Effector memory CD4-positive, alpha-beta T cell (primary cell): Measurements from ENCODE around the gene CD247.

ENCODE experiments used
- DNase-seq, 3 donors: peaks; one replicate each; pipeline ENCODE4 v3.0.0-alpha.2; 2020
- H3K27ac ChIP-seq: 2 replicates; pipeline ENCODE4 v1.7.0; 2013; ENCODE audit warnings: mild to moderate bottlenecking, low read length, moderate library complexity; ENCODE audit not compliant: insufficient read depth, poor library complexity, severe bottlenecking
- H3K27me3 ChIP-seq: replicated peaks from 2 replicates; pipeline ENCODE4 v1.7.0; 2013; ENCODE audit warnings: mild to moderate bottlenecking, low read length; ENCODE audit not compliant: insufficient read depth, control insufficient read depth, poor library complexity, severe bottlenecking
- H3K36me3 ChIP-seq: 2 replicates; pipeline ENCODE4 v1.7.0; 2013; ENCODE audit warnings: mild to moderate bottlenecking, low read length, moderate library complexity; ENCODE audit not compliant: control insufficient read depth, insufficient read depth
- H3K4me1 ChIP-seq: 2 replicates; pipeline ENCODE4 v1.7.0; 2013; ENCODE audit warnings: low read length, mild to moderate bottlenecking; ENCODE audit not compliant: control insufficient read depth, insufficient read depth, poor library complexity, severe bottlenecking
- H3K4me3 ChIP-seq: 2 replicates; pipeline ENCODE4 v1.7.0; 2013; ENCODE audit warnings: low read length, low read depth, mild to moderate bottlenecking; ENCODE audit not compliant: insufficient read depth, poor library complexity, severe bottlenecking
- H3K9me3 ChIP-seq: 2 replicates; pipeline ENCODE4 v1.7.0; 2013; ENCODE audit warnings: mild to moderate bottlenecking, low read length, moderate library complexity; ENCODE audit not compliant: control insufficient read depth

Gene CD247

DNA sequence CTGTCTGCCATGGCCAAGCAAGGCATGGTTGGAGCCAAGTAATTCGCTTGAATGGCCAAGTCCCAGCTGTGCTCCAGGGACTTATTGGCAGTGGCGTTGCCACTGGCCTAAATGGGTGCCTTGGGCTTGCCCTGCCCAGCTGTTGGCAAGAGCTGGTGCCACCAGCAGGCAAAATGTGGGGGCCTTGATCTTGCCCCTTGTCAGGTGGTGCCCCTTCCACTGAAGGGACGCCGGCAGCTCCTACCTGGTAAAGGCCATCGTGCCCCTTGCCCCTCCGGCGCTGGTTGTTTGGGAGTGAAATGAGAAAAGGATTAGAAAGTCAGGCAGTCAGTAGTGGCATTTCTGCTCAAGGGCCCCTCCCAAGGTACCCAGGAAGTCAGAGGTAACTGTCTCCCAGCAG, 85.5 kb downstream of the CD247 start:
- Histone ChIP-seq H3K9me3 (no peaks in the 10 kb centered on the region), H3K36me3 (peaks cover 74% of the 10 kb centered on the region), H3K27me3 (no peaks in the 10 kb centered on the region), H3K4me1 (peaks cover 14% of the 10 kb centered on the region), H3K27ac (no peak overlapping the region), H3K4me3 (no peak overlapping the region)
- no peak for DNase-seq

DNA sequence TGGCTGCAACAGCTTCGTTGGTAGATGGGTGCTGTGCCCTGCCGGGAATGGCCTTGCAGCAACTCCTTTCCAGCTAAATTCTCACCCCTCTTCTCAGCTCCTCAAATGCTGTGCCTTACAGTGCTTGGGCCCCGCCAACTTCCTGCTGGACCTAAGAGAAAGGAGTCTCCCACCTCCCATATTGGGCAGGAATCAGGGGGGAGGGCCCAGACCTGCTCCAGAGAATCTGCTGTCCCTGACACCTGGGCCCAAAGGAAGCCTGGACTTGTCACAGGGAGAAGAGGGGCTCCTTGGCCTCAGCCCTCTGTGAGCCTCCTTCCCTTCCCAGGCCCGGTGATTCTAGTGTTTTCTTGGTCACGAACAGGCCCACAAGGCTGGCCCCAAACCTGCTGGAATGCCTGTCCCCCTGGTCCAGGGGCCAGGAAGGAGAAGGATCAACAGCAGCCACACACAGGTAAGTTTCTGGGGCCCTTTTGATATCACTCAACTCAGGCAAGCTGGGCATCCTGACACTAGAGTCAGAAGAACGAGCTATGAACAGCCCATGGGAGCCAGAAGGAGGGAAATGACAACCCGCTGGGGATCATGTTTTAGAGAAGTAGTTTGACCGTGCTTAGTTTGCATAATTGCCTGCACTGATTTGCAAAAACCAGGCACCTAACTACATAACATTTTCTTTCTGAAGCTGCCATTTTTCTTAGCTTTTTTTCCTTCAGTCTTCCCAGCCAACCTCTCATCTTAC, 86.2 kb downstream of the CD247 start:
- H3K9me3 ChIP-seq = no peaks in the 10 kb centered on the region
- peaks cover 14% of the 10 kb centered on the region for H3K4me1 ChIP-seq
- H3K27ac ChIP-seq = peak overlapping the region; percentile 16
- peaks cover 67% of the 10 kb centered on the region for H3K36me3 ChIP-seq
- no peak for DNase-seq
- no peaks in the 10 kb centered on the region for H3K27me3 ChIP-seq
- H3K4me3 ChIP-seq = no peak overlapping the region

DNA sequence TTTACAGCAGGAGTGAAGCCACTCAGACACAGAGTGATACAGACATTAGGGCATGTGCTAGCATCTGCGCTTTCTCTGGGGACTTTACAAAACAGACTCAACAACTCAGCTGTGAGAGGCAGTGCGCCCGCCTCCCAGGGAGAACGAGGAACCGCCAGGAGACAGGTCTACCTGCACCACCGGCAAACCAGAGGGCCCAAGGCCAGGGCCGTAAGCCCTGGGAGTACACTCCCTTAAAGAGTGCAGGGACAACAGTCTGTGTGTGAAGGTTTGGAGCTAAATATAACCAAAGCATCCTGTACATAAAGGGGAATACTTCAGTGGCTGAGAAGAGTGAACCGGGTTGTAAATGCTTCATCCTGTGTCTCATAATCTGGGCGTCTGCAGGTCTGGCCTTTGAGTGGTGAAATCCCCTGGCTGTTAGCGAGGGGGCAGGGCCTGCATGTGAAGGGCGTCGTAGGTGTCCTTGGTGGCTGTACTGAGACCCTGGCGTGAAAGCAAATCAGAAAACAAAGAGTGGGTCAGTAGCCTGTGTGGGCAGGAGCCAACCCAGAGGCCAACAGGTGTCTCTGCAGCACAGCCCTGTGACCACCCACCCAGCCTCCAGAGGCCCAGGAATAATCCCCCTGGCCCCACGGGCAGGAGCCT, 86.9 kb downstream of the CD247 start:
- H3K4me1 ChIP-seq = peaks cover 14% of the 10 kb centered on the region
- H3K36me3 ChIP-seq = peaks cover 62% of the 10 kb centered on the region
- H3K27ac ChIP-seq = peak overlapping the region; percentile 16

DNA sequence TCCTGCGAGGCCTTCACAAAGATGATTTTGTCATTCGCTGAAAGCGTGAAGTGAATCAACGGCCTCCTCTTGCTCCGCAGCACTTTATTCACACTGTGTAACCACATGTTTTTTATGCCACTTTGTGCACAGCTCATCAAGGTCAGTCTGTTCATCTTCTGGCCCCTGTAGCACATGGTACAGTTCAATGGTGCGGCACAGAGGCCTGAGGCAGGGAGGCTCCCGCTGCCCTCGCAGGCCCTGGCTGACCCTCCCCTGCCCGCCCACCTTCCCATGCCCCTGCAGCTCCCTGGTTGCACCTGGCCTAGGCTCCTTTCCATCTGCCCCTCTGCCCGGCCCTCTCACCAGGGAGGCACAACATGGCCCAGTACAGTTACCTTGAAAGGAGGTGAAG, 87.5 kb downstream of the CD247 start:
- DNase-seq = no peak
- Histone ChIP-seq H3K27ac (no peak overlapping the region), H3K4me3 (no peak overlapping the region), H3K27me3 (no peaks in the 10 kb centered on the region), H3K36me3 (peaks cover 56% of the 10 kb centered on the region), H3K4me1 (peaks cover 14% of the 10 kb centered on the region), H3K9me3 (no peaks in the 10 kb centered on the region)

More for the DNA sequence above, 86.9 kb downstream of the CD247 start:
- no peaks in the 10 kb centered on the region for H3K9me3 ChIP-seq
- DNase-seq = no peak
- H3K4me3 ChIP-seq = no peak overlapping the region
- H3K27me3 ChIP-seq = no peaks in the 10 kb centered on the region

DNA sequence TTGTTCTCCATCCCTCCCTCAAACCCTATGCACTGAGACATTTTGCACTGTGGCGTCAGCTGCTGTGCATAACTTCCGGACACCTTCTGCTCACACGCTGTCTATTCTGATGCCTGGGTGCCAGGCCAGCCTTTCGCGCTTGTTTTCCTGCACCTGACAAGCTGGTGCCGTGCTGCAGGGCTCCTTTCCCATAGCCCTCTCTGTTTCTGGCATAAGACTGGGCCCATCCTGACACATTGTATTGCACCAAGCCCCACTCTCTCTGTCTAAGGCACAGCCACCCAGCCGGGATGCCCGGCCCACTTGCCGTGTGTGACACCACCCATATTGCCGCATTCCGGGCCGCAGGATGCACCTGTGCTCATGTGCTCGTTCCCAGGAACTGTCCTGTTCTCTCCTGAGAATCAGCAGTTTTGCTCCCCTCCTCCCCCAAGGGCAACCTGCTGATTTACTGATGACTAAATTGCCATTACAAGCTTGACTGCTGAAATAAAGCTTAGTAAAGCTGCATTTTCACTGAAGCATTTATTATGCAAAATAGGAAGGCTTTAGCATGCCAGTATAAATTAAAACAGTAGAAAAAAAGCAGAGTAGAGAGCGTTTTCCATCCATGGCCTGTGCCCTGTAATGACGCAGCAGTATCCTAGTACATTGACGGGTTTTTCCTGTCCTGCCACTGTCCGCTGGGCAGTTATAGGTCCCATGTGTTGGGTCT, 88.0 kb downstream of the CD247 start:
- H3K27ac ChIP-seq = peak overlapping the region; percentile 1

DNA sequence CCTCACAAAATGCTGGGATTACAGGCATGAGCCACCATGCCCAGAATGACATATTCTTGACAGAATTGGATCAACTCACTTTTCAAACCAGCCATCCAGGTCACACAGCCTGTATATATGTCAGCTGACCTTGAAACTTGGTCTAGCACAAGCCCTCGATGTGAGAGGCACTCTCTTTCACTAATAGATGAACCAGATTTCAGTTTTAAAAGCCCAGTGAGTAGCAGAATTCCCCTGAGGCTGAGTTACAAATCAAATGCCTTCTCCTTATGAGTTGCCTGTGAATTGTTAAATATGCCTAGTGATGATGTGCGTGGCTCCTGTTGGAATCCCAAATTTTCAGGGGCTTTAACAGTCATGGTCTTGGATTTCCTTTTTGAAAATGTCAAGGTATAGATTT, 88.7 kb downstream of the CD247 start:
- no peaks in the 10 kb centered on the region for H3K27me3 ChIP-seq
- H3K4me1 ChIP-seq = peaks cover 9% of the 10 kb centered on the region
- H3K36me3 ChIP-seq = peaks cover 49% of the 10 kb centered on the region
- H3K27ac ChIP-seq = peak overlapping the region; percentile 29
- no peaks in the 10 kb centered on the region for H3K9me3 ChIP-seq
- H3K4me3 ChIP-seq = no peak overlapping the region
- DNase-seq = no peak

More for the DNA sequence above, 88.0 kb downstream of the CD247 start:
- Histone ChIP-seq H3K9me3 (no peaks in the 10 kb centered on the region), H3K4me1 (peaks cover 11% of the 10 kb centered on the region), H3K27me3 (no peaks in the 10 kb centered on the region), H3K4me3 (no peak overlapping the region), H3K36me3 (peaks cover 51% of the 10 kb centered on the region)
- no peak for DNase-seq

DNA sequence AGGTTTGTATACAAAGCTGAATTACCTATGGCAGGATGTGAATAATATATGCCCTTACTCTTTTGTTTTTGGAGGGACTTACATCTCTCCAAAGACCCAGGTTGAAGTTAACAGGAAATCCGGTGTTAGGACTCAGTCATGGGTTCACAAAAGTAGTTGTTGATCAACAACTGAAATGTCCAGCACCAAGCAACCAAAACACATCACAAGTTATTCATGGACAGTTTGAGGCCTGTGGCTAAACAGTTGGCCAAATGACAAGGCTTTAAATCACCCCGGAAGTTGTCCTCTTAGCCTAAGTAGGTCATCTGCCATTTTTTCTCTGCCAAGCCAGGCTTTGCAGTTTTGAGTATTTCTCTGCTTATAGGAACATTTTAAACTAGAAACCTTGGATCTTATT, 89.9 kb downstream of the CD247 start:
- no peak for DNase-seq
- no peak overlapping the region for H3K27ac ChIP-seq

DNA sequence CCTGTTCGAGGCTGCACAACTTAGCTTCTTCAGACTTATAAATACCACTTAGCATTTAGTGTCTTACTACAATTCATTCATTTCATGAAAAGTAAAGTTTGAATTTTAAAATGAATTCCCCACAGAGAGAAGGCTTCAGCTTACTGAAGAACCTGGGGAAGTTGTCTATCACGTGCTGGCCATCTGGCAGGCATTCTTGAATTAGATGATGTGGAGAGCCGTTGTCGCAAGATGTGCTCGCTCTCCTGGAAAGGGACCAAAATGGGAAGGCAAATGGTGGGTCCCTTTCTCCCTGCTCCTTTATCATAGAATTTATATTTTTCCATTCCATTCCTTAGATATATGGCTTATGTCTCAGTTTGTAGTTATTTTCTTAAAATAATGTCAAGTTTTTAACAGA, 90.5 kb downstream of the CD247 start:
- Histone ChIP-seq H3K9me3 (no peaks in the 10 kb centered on the region), H3K4me1 (peaks cover 9% of the 10 kb centered on the region), H3K27me3 (no peaks in the 10 kb centered on the region), H3K4me3 (no peak overlapping the region), H3K36me3 (peaks cover 31% of the 10 kb centered on the region), H3K27ac (no peak overlapping the region)
- no peak for DNase-seq

More for the DNA sequence above, 89.9 kb downstream of the CD247 start:
- Histone ChIP-seq H3K4me3 (no peak overlapping the region), H3K4me1 (peaks cover 9% of the 10 kb centered on the region), H3K9me3 (no peaks in the 10 kb centered on the region), H3K36me3 (peaks cover 36% of the 10 kb centered on the region), H3K27me3 (no peaks in the 10 kb centered on the region)

DNA sequence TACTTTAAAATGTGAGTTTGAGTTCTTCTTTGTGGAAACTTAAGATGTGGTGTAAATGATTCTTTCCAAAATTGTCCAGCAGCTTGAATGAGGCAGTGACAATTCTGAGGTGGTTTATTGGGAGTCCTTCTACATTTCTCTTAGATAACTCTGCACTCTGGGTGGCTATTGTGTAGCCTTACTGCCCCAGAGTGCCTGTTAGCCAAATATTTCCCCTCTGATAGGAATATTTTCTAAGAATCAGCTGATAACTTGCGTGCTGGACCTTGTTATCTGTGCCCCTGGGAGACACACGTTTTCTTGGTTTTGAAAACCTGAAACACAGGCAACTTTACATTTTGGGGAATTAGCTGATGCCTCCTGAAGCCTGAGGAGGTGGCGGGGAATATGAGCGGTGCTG, 91.6 kb downstream of the CD247 start:
- no peak overlapping the region for H3K4me3 ChIP-seq
- H3K36me3 ChIP-seq = peaks cover 20% of the 10 kb centered on the region
- no peaks in the 10 kb centered on the region for H3K27me3 ChIP-seq
- peaks cover 9% of the 10 kb centered on the region for H3K4me1 ChIP-seq
- no peak overlapping the region for H3K27ac ChIP-seq
- H3K9me3 ChIP-seq = no peaks in the 10 kb centered on the region
- no peak for DNase-seq

DNA sequence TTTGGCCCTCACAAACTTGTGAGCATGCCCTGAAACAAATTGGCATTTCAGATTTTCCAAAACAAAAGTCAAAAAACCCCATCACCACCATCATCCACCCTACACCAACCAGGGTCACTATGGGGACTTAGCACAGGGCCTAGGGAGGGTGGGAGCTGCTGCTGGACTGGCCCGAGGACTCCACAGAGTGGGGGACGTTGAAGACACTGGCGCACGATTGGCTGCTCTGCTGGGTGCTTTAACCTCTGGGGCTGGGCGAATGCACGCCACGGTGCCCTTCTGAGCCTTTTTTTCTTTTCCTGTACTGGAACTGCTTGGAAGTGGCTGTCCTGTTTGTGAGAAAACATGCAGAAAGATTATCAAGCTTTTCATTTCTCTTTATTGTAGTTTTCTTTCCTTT, 92.8 kb downstream of the CD247 start:
- peaks cover 9% of the 10 kb centered on the region for H3K4me1 ChIP-seq
- no peak for DNase-seq
- no peaks in the 10 kb centered on the region for H3K27me3 ChIP-seq
- no peaks in the 10 kb centered on the region for H3K9me3 ChIP-seq
- no peak overlapping the region for H3K27ac ChIP-seq
- no peak overlapping the region for H3K4me3 ChIP-seq
- H3K36me3 ChIP-seq = peaks cover 8% of the 10 kb centered on the region
